Heart right ventricle (tissue), 16 donors: ENCODE data around the gene USP9X. TPM values are rescaled to one million over a fixed set of nuclear protein-coding genes. Genes with fewer than 3 reads are reported as not detected.
"Not testable (repeated sequence)": the region's sequence is repeated elsewhere in the genome, so short reads cannot be mapped to it uniquely, and the experiment has no call there.

ENCODE experiments used
- ATAC-seq, 8 donors: fragments of 200-7000 bp; cut with Tn5 transposase; one replicate each; pipeline ENCODE4 v1.9.1; 2020; ENCODE audit warnings: mild to moderate bottlenecking in 8 of 8, moderate library complexity in 8 of 8, moderate number of reproducible peaks in 1 of 8
- DNase-seq, 2 donors: peaks; one replicate each; pipeline ENCODE4 v3.0.0-alpha.2; 2020
- H3K27ac ChIP-seq, 10 donors: fragments of 200-600 bp; sonication (generic) in 2 of 10; one replicate each; pipeline versions ENCODE4 v1.5.0 to v1.8.0; 2020 to 2022; ENCODE audit warnings: mild to moderate bottlenecking in 3 of 10
- H3K27me3 ChIP-seq, 7 donors: fragments of 200-600 bp; one replicate each; pipeline ENCODE4 v1.8.0; 2021 to 2022; ENCODE audit warnings: mild to moderate bottlenecking in 2 of 7
- H3K36me3 ChIP-seq, 9 donors: fragments of 200-600 bp; sonication (generic) in 1 of 9; one replicate each; pipeline versions ENCODE4 v1.5.0 to v1.8.0; 2020 to 2022; ENCODE audit warnings: mild to moderate bottlenecking in 2 of 9
- H3K4me1 ChIP-seq, 9 donors: fragments of 200-600 bp; sonication (generic) in 1 of 9; one replicate each; pipeline versions ENCODE4 v1.5.0 to v1.8.0; 2020 to 2022; ENCODE audit warnings: mild to moderate bottlenecking in 4 of 9
- H3K4me3 ChIP-seq, 10 donors: fragments of 200-600 bp; sonication (generic) in 2 of 10; one replicate each; pipeline versions ENCODE4 v1.5.0 to v1.8.0; 2020 to 2022; ENCODE audit warnings: mild to moderate bottlenecking in 7 of 10, moderate library complexity in 2 of 10
- H3K9me3 ChIP-seq, 11 donors: fragments of 200-600 bp in 10 of 11; sonication (generic) in 2 of 11; one replicate each; pipeline versions ENCODE4 v1.5.0 to v1.8.0; 2013 to 2022; ENCODE audit warnings: mild to moderate bottlenecking in 2 of 11, control low read depth in 1 of 11, moderate library complexity in 1 of 11
- WGBS, 2 donors: extraction: QIAGEN DNeasy Blood & Tissue Kit; methylation state at CpG; one replicate each; pipeline ENCODE4 v1.1.7; 2013; ENCODE audit warnings: inconsistent platforms in 1 of 2; 5-methylcytosine and 5-hydroxymethylcytosine counted together
- intact Hi-C, 10 donors: fragments of 100-400 bp; cut with DNase I; formaldehyde crosslinking; loops; one replicate each; pipeline versions ENCODE4 v1.11.1 to v1.14.2; 2022
- polyA plus RNA-seq, 2 donors: library from polyadenylated mRNA; stranded (reverse); fragments of 200-250 nt; gene quantifications; one replicate each; pipeline ENCODE4 v1.2.3, GENCODE V29; 2013
- total RNA-seq, 10 donors: library from RNA; stranded (reverse); fragmentation: NEBNext Ultra II Directional in 3 of 10; extraction: Animal tissue kit (Norgen Biotek cat#: 25700) in 3 of 10; gene quantifications; one replicate each; pipeline versions ENCODE4 v1.2.1 to v1.2.4, GENCODE V29; 2021 to 2023
- TF ChIP-seq, protein P1 (sequence below), 9 donors: fragments of 200-600 bp; sonication (generic) in 2 of 9; IDR thresholded peaks; one replicate each; pipeline versions ENCODE4 v1.5.0 to v1.8.0; 2021 to 2022; ENCODE audit warnings: antibody characterized with exemption in 9 of 9, mild to moderate bottlenecking in 5 of 9, moderate library complexity in 1 of 9
- donor health status: Arrhythmogenic right ventricular cardiomyopathy.
- donor health status: ischemic (EF 13 %, LVEDD 7.1; RV severe dilation, severe dysfunction).
- donor health status: healthy with polysubstance abuse.
- donor health status: DM: no; HTN: yes; CAD: no.
- donor health status: DM: no; HTN: no; CAD: no.
- donor health status: ischemic (EF 25% LVEDD 6.9; RV normal size, moderate dysfunction).
- donor health status: ischemic (EF 25% LVEDD 5.7; RV mildly dilated, moderate dysfunction).
- donor health status: healthy.
- donor health status: DM: yes; HTN: yes; CAD: no.
- donor health status: Ischemic cardiomyopathy.
- donor health status: ischemic (EF 35%, LVEDD 5.7; RV mildly dilated, moderate dysfunction).
- donor health status: nonischemic (EF 11% LVEDD 7.7; RV severe dilation, severe dysfunction).
- donor health status: DM: yes; HTN: yes; CAD: no.
- donor health status: PGD.
- donor health status: ischemic (EF 29% LVEDD 5.4; RV normal size, mild dysfunction).
- donor health status: nonischemic (EF 23%, LVEDD 6.1; RV moderate dilation, normal function).

The USP9X gene
- total and polyA plus RNA-seq, 12 donors = 9.0 to 81.3 (median 64.6) TPM

GRCh38 chrX:41200785-41201184 lies 115.5 kb downstream of the USP9X start:
- peaks cover 0 to 100% (median 8%) of the 10 kb centered on the region in 9 donors for H3K36me3 ChIP-seq
- TF ChIP-seq, protein P1, sequence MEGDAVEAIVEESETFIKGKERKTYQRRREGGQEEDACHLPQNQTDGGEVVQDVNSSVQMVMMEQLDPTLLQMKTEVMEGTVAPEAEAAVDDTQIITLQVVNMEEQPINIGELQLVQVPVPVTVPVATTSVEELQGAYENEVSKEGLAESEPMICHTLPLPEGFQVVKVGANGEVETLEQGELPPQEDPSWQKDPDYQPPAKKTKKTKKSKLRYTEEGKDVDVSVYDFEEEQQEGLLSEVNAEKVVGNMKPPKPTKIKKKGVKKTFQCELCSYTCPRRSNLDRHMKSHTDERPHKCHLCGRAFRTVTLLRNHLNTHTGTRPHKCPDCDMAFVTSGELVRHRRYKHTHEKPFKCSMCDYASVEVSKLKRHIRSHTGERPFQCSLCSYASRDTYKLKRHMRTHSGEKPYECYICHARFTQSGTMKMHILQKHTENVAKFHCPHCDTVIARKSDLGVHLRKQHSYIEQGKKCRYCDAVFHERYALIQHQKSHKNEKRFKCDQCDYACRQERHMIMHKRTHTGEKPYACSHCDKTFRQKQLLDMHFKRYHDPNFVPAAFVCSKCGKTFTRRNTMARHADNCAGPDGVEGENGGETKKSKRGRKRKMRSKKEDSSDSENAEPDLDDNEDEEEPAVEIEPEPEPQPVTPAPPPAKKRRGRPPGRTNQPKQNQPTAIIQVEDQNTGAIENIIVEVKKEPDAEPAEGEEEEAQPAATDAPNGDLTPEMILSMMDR (IDR thresholded peaks at IDR 0.05) = no peak
- intact Hi-C loops = no loop called here
- WGBS, 2 donors = 95 to 97% methylated on average over 7 of the region's 7 CpGs
- H3K9me3 ChIP-seq = no peaks in the 10 kb centered on the region
- no peaks in the 10 kb centered on the region for H3K27me3 ChIP-seq
- ATAC-seq (no peak), DNase-seq (no peak)
- no peak overlapping the region for H3K4me3 ChIP-seq
- H3K27ac ChIP-seq = no peak overlapping the region
- no peaks in the 10 kb centered on the region for H3K4me1 ChIP-seq

GRCh38 chrX:41209853-41210252 lies 124.6 kb downstream of the USP9X start:
- TF ChIP-seq, protein P1 (IDR thresholded peaks at IDR 0.05) = no peak
- no peaks in the 10 kb centered on the region for H3K4me1 ChIP-seq
- WGBS, 2 donors = 100% methylated on average over 1 of the region's 1 CpG
- no peak overlapping the region for H3K27ac ChIP-seq
- no peaks in the 10 kb centered on the region for H3K27me3 ChIP-seq
- intact Hi-C loops = no loop called here
- peaks cover 0 to 65% (median 17%) of the 10 kb centered on the region in 11 donors for H3K9me3 ChIP-seq
- peaks cover 0 to 93% (median 39%) of the 10 kb centered on the region in 9 donors for H3K36me3 ChIP-seq
- DNase-seq = no peak
- ATAC-seq = no peak
- no peak overlapping the region for H3K4me3 ChIP-seq

DNA sequence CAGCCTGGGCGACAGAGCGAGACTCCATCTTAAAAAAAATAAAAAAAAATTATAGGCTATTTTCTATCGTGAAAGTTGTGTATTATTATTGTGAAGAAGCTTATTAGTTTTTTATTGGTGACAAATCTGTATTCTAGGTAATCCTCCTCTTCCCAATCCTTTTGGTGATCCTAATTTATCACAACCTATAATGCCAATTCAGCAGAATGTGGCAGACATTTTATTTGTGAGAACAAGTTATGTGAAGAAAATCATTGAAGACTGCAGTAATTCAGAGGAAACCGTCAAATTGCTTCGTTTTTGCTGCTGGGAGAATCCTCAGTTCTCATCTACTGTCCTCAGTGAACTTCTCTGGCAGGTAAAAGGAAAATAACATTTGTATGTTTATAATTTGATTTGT lies 139.4 kb downstream of the USP9X start:
- intact Hi-C loops = no loop called here
- H3K27ac ChIP-seq = no peak overlapping the region
- no peaks in the 10 kb centered on the region for H3K9me3 ChIP-seq
- WGBS, 2 donors = 73 to 99% methylated on average over 5 of the region's 5 CpGs
- DNase-seq (no peak), ATAC-seq (no peak)
- H3K4me3 ChIP-seq = no peak overlapping the region
- no peaks in the 10 kb centered on the region for H3K4me1 ChIP-seq
- TF ChIP-seq, protein P1 (IDR thresholded peaks at IDR 0.05) = no peak
- H3K36me3 ChIP-seq = peaks cover 0 to 100% (median 12%) of the 10 kb centered on the region in 9 donors
- H3K27me3 ChIP-seq = no peaks in the 10 kb centered on the region

DNA sequence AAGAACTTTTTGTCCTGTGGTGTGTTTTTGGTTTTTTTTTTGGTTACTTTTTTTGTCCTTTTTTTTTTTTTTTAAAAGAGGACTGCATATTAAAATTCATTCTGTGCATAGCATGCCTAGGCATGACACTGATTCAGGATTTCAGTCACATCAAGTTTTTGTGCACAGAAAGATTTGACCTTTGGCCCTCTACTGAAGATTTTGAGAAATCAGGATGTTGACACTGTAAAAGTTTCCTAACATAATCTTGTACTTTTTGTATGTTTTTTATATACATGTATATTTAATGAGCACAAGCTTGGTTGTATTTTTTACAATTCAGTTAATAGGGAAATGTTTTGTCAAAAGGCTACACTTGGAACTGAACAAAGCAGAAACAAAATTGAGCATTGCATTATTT lies 148.7 kb downstream of the USP9X start:
- ATAC-seq = no peak
- no peak overlapping the region for H3K4me3 ChIP-seq
- intact Hi-C loops = no loop called here
- peaks cover 0 to 17% (median 0%) of the 10 kb centered on the region in 7 donors for H3K27me3 ChIP-seq
- H3K9me3 ChIP-seq = no peaks in the 10 kb centered on the region
- peaks cover 0 to 57% (median 18%) of the 10 kb centered on the region in 9 donors for H3K36me3 ChIP-seq
- peaks cover 0 to 29% (median 0%) of the 10 kb centered on the region in 9 donors for H3K4me1 ChIP-seq
- H3K27ac ChIP-seq = no peak overlapping the region
- TF ChIP-seq, protein P1 (IDR thresholded peaks at IDR 0.05) = no peak
- no peak for DNase-seq

- WGBS, 2 donors = 95% methylated on average over 13 of the region's 13 CpGs
- not testable (repeated sequence) for ATAC-seq
Observed at GRCh38 chrX:41234471-41234870, 149.2 kb downstream of the USP9X start.

More at GRCh38 chrX:41234471-41234870, 149.2 kb downstream of the USP9X start:
- peaks cover 0 to 52% (median 18%) of the 10 kb centered on the region in 9 donors for H3K36me3 ChIP-seq
- H3K9me3 ChIP-seq, intact Hi-C loops, H3K27ac ChIP-seq, H3K4me3 ChIP-seq, DNase-seq: not testable (repeated sequence)
- peaks cover 0 to 34% (median 0%) of the 10 kb centered on the region in 9 donors for H3K4me1 ChIP-seq
- H3K27me3 ChIP-seq = peaks cover 0 to 22% (median 0%) of the 10 kb centered on the region in 7 donors
